ENCODE results near the gene CPNE9. TPM values are rescaled to one million over a fixed set of nuclear protein-coding genes. Genes with fewer than 3 reads are reported as not detected.

CPNE9 gene
- total RNA-seq, 2 donors from 2014 or later: 0.15 to 0.62 TPM

DNA sequence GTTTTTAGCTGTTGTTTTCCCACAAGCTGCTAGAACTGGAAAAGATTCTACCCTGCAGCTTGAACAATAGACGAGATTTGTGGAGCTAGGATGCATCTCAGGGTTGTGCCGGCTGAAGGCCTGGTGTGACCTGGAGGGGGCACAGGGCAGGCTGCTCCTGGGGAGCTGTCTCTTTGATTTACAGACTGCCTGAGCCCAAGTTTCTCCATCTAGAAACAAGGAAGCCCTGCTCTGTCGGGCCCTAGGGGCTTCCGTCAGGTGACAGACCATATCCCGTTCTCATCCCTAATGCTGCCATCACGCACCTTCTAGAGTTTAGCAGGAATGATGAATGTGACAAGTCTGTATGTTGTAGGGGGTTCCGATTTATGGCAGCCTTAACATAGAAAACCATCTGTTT, 7.9 kb upstream of the CPNE9 start:
- no peak overlapping the region for H3K27ac Mint-ChIP-seq
- 93 to 96% methylated on average over 5 to 7 of the region's 7 CpGs for WGBS, 2 experiments (ENCODE audit: insufficient coverage in 1 of 2, insufficient read length in 1 of 2)

DNA sequence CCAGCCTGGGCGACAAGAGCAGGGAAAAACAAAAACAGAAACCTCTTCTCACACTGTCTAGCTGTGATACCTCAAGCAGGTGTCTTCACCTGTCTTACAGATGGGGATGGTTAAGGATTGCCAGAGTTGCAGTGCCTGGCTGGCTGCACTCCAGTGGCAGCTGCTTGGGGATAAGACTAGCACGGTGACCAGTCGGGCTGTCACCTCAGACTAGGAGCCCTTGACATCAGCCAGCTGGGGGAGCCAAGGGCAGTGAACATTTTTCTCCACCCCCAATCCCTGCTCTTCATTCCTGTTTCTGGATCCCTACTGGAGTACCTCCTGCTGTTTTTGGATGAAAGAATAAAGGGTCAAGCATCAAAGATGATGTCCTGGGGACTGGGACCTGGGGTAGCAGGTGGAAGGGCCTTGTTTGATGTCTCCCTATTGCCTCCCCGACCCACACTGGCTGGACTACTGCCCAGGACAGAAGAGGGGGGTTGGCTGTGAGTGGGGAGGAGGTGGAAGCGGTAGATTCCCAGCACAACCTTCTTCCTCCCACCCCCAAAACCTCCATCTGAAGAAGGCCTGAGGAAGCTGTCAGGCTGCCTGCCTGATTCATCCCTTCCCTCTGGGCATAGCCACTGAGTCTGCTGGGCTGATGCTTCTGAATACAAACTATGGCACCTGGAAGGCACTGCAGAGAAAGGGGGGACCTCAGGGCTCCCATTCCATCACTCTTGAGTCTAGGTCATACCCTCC, 7.0 kb upstream of the CPNE9 start:
- H3K4me3 ChIP-seq (ENCODE audit: low read length): no peak overlapping the region
- H3K9me3 Mint-ChIP-seq: no peaks in the 10 kb centered on the region
- TF ChIP-seq, protein P1, sequence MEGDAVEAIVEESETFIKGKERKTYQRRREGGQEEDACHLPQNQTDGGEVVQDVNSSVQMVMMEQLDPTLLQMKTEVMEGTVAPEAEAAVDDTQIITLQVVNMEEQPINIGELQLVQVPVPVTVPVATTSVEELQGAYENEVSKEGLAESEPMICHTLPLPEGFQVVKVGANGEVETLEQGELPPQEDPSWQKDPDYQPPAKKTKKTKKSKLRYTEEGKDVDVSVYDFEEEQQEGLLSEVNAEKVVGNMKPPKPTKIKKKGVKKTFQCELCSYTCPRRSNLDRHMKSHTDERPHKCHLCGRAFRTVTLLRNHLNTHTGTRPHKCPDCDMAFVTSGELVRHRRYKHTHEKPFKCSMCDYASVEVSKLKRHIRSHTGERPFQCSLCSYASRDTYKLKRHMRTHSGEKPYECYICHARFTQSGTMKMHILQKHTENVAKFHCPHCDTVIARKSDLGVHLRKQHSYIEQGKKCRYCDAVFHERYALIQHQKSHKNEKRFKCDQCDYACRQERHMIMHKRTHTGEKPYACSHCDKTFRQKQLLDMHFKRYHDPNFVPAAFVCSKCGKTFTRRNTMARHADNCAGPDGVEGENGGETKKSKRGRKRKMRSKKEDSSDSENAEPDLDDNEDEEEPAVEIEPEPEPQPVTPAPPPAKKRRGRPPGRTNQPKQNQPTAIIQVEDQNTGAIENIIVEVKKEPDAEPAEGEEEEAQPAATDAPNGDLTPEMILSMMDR (conservative IDR thresholded peaks at IDR 0.05): no peak
- no peaks in the 10 kb centered on the region for H3K27me3 Mint-ChIP-seq (ENCODE audit: insufficient read depth)
- H3K4me1 Mint-ChIP-seq: peaks cover 4% of the 10 kb centered on the region
- H3K27ac ChIP-seq (ENCODE audit: low read depth, low read length): no peak overlapping the region
- 91 to 95% methylated on average over 3 to 4 of the region's 5 CpGs for WGBS, 2 experiments (ENCODE audit: insufficient coverage in 1 of 2, insufficient read length in 1 of 2)
- peaks cover 26% of the 10 kb centered on the region for H3K36me3 Mint-ChIP-seq (ENCODE audit: low read depth)
- no peaks in the 10 kb centered on the region for H3K27me3 ChIP-seq (ENCODE audit: control insufficient read depth, insufficient read depth, low read length, poor library complexity, severe bottlenecking)
- peaks cover 48% of the 10 kb centered on the region for H3K36me3 ChIP-seq (ENCODE audit: control insufficient read depth, insufficient read depth, low read length)
- DNase-seq: no peak
- no peaks in the 10 kb centered on the region for H3K4me1 ChIP-seq (ENCODE audit: control insufficient read depth, insufficient read depth, low read length)
- no peak overlapping the region for H3K27ac Mint-ChIP-seq
- H3K4me3 Mint-ChIP-seq: no peak overlapping the region
- H3K9ac ChIP-seq (ENCODE audit: extremely low read depth, low read length, poor library complexity, severe bottlenecking): no peak overlapping the region
- H3K9me3 ChIP-seq (ENCODE audit: control insufficient read depth, low read length): no peaks in the 10 kb centered on the region

More for the DNA sequence above, 7.9 kb upstream of the CPNE9 start:
- no peaks in the 10 kb centered on the region for H3K27me3 ChIP-seq (ENCODE audit: control insufficient read depth, insufficient read depth, low read length, poor library complexity, severe bottlenecking)
- peaks cover 30% of the 10 kb centered on the region for H3K36me3 Mint-ChIP-seq (ENCODE audit: low read depth)
- peaks cover 4% of the 10 kb centered on the region for H3K4me1 Mint-ChIP-seq
- H3K9me3 ChIP-seq (ENCODE audit: control insufficient read depth, low read length): no peaks in the 10 kb centered on the region
- no peak overlapping the region for H3K27ac ChIP-seq (ENCODE audit: low read depth, low read length)
- no peak for DNase-seq
- H3K4me3 Mint-ChIP-seq: no peak overlapping the region
- H3K4me3 ChIP-seq (ENCODE audit: low read length): no peak overlapping the region
- peaks cover 55% of the 10 kb centered on the region for H3K36me3 ChIP-seq (ENCODE audit: control insufficient read depth, insufficient read depth, low read length)
- no peaks in the 10 kb centered on the region for H3K27me3 Mint-ChIP-seq (ENCODE audit: insufficient read depth)
- TF ChIP-seq, protein P1 (conservative IDR thresholded peaks at IDR 0.05): no peak
- H3K9me3 Mint-ChIP-seq: no peaks in the 10 kb centered on the region
- no peak overlapping the region for H3K9ac ChIP-seq (ENCODE audit: extremely low read depth, low read length, poor library complexity, severe bottlenecking)
- no peaks in the 10 kb centered on the region for H3K4me1 ChIP-seq (ENCODE audit: control insufficient read depth, insufficient read depth, low read length)

- H3K27ac Mint-ChIP-seq: no peak overlapping the region
- H3K9ac ChIP-seq (ENCODE audit: extremely low read depth, low read length, poor library complexity, severe bottlenecking): no peak overlapping the region
- no peak overlapping the region for H3K27ac ChIP-seq (ENCODE audit: low read depth, low read length)
Observed at GRCh38 chr3:9697892-9698291, 5.7 kb upstream of the CPNE9 start.

More at GRCh38 chr3:9697892-9698291, 5.7 kb upstream of the CPNE9 start:
- TF ChIP-seq, protein P1 (conservative IDR thresholded peaks at IDR 0.05): no peak
- H3K36me3 Mint-ChIP-seq (ENCODE audit: low read depth): peaks cover 26% of the 10 kb centered on the region
- no peak for DNase-seq
- Histone ChIP-seq H3K9me3 (ENCODE audit: control insufficient read depth, low read length) (no peaks in the 10 kb centered on the region), H3K27me3 (ENCODE audit: control insufficient read depth, insufficient read depth, low read length, poor library complexity, severe bottlenecking) (peaks cover 1% of the 10 kb centered on the region), H3K4me3 (ENCODE audit: low read length) (no peak overlapping the region), H3K4me1 (ENCODE audit: control insufficient read depth, insufficient read depth, low read length) (no peaks in the 10 kb centered on the region), H3K36me3 (ENCODE audit: control insufficient read depth, insufficient read depth, low read length) (peaks cover 41% of the 10 kb centered on the region)
- H3K4me1 Mint-ChIP-seq: no peaks in the 10 kb centered on the region
- no peak overlapping the region for H3K4me3 Mint-ChIP-seq
- no peaks in the 10 kb centered on the region for H3K9me3 Mint-ChIP-seq
- 91% methylated on average over 4 of the region's 4 CpGs; no CpG with 5 or more reads in 1 of the 2 experiments for WGBS, 2 experiments (ENCODE audit: insufficient coverage in 1 of 2, insufficient read length in 1 of 2)
- peaks cover 2% of the 10 kb centered on the region for H3K27me3 Mint-ChIP-seq (ENCODE audit: insufficient read depth)
